Measurements from ENCODE around the gene PRKCQ.

GRCh38 chr10:6396226-6396625 lies 183.8 kb downstream of the PRKCQ start:
- no peak for TF ChIP-seq POLR2A (IDR thresholded peaks at IDR 0.05; ENCODE audit: low read depth, low read length)
- TF ChIP-seq CTCF (conservative IDR thresholded peaks at IDR 0.05; ENCODE audit: low read depth, low read length) = no peak
- TF ChIP-seq RAD21 (IDR thresholded peaks at IDR 0.05; ENCODE audit: low read length) = no peak
- no peak for TF ChIP-seq MAZ (IDR thresholded peaks at IDR 0.05; ENCODE audit: borderline replicate concordance, low read depth, low read length)
